GM18861 (cell line): ENCODE measurements around the gene FLII.

Experiments used
- ATAC-seq: cut with Tn5 transposase; IDR thresholded peaks from one replicate; pipeline ENCODE4 v1.9.1; 2021; ENCODE audit not compliant: unreplicated experiment

Gene FLII

GRCh38 chr17:18245038-18245776, 13.3 kb downstream of the FLII start:
- no peak for ATAC-seq

GRCh38 chr17:18241229-18241871, 17.2 kb downstream of the FLII start:
- no peak for ATAC-seq

GRCh38 chr17:18240449-18240848, 18.1 kb downstream of the FLII start:
- no peak for ATAC-seq

- no peak for ATAC-seq
Observed at GRCh38 chr17:18238299-18238698, 20.2 kb downstream of the FLII start.

- ATAC-seq, result no peak
Observed at GRCh38 chr17:18237461-18237860, 21.1 kb downstream of the FLII start.

GRCh38 chr17:18236494-18236893, 22.0 kb downstream of the FLII start:
- no peak for ATAC-seq

GRCh38 chr17:18235743-18236256, 22.7 kb downstream of the FLII start:
- no peak for ATAC-seq

GRCh38 chr17:18234853-18235380, 23.6 kb downstream of the FLII start:
- no peak for ATAC-seq

GRCh38 chr17:18233803-18234518, 24.6 kb downstream of the FLII start:
- no peak for ATAC-seq

GRCh38 chr17:18231164-18231563, 27.4 kb downstream of the FLII start:
- no peak for ATAC-seq

- no peak for ATAC-seq
Observed at GRCh38 chr17:18230288-18231141, 28.0 kb downstream of the FLII start.

- no peak for ATAC-seq
Observed at GRCh38 chr17:18229771-18230170, 28.8 kb downstream of the FLII start.

GRCh38 chr17:18229254-18229653, 29.3 kb downstream of the FLII start:
- ATAC-seq, result no peak

GRCh38 chr17:18228176-18228682, 30.3 kb downstream of the FLII start:
- ATAC-seq, result no peak

GRCh38 chr17:18227635-18228034, 30.9 kb downstream of the FLII start:
- ATAC-seq, result no peak

GRCh38 chr17:18226284-18226945, 32.1 kb downstream of the FLII start:
- ATAC-seq, result no peak

- ATAC-seq, result peak; percentile 5
Observed at GRCh38 chr17:18225642-18226283, 32.8 kb downstream of the FLII start.

- ATAC-seq, result peak; percentile 79
Observed at GRCh38 chr17:18225121-18225641, 33.4 kb downstream of the FLII start, which contains the start of gene LLGL1. Gene LLGL1 (plus strand): TSS chr17:18225635. CDS start chr17:18225683, 48 bp downstream.
